ENCODE results near the gene DVL1.
"Not testable (repeated sequence)": the region's sequence is repeated elsewhere in the genome, so short reads cannot be mapped to it uniquely, and the experiment has no call there.

The DVL1 gene

DNA sequence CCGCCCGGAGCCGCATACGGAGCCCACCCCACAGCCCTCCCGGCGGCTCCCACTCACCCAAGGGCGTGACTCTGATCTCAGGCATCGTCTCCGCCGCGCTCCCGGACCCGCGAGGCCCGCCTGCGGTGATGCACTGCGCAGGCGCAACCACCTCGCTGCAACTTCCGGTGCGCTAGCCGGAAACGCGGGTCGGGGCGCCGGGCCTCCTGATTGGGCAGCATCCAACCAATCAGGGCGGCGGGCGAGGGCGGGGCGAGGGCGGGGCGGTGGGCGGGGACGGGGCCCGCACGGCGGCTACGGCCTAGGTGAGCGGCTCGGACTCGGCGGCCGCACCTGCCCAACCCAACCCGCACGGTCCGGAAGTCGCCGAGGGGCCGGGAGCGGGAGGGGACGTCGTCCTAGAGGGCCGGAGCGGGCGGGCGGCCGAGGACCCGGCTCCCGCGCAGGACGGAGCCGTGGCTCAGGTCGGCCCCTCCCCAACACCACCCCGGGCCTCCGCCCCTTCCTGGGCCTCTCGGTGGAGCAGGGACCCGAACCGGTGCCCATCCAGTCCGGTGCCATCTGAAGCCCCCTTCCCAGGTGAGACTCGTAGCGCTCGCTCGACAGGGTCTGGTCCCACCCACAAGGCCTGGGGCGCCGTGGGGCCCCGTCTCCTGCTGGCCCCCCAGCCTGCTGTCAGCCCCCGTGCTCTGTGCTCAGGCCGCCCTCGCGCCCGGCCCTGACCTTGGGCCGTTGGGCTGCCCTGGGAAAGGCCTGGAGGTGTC, 24.5 kb downstream of the DVL1 start, which contains the start of the genes CPTP and INTS11:
Gene CPTP, plus strand, starts transcription at position 279 of the 764 bp plus-strand sequence. CDS start 2,109 bp downstream, outside the sequence.
Gene INTS11, minus strand, starts transcription at position 137 of the 764 bp plus-strand sequence. Its CDS starts 52 bp downstream, at position 85.
- peak; percentile 96 to 97 for DNase-seq

- DNase-seq, result no peak
Observed at GRCh38 chr1:1324084-1324523, 25.1 kb downstream of the DVL1 start.

- DNase-seq, result no peak
Observed at GRCh38 chr1:1322952-1323351, 26.3 kb downstream of the DVL1 start.

- DNase-seq, result no peak
Observed at GRCh38 chr1:1322418-1322817, 26.8 kb downstream of the DVL1 start.

DNA sequence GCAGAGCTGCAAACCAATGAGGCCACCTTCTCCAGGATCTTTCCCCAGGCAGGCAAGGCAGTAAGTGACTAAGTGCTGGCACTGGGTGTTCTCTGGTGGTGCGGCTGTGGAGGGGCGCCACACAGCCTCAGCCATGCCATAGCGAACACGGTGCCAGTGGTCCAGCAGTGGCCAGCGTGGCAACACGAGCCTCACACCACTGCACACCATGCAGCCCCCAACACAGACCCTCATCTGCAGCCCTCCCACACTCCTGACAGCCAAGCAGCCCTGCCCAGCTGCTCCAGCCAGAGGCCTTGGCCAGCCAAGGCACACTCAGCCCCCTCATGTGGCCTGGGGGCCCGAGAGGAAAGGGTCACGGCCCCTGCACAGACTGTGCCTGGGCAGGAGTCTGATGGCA, 27.7 kb downstream of the DVL1 start:
- no peak for DNase-seq

- DNase-seq, result no peak
Observed at GRCh38 chr1:1320666-1321448, 28.4 kb downstream of the DVL1 start.

DNA sequence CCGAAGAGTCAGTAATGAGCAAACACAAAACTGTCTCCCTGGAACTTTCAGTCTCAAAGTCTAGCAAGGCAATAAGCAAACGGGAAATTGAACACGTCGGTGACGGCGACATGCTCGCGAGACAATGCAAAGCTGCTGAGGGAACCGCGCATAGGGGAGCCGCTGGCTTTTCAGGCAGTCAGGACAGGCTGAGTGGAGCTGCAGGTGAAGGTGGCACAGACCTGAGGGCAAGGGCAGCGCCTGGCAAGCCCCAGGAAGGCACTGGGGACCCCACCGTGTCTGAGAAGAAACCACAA, 29.6 kb downstream of the DVL1 start:
- DNase-seq, result no peak

GRCh38 chr1:1318777-1319645, 30.2 kb downstream of the DVL1 start:
- no peak for DNase-seq

DNA sequence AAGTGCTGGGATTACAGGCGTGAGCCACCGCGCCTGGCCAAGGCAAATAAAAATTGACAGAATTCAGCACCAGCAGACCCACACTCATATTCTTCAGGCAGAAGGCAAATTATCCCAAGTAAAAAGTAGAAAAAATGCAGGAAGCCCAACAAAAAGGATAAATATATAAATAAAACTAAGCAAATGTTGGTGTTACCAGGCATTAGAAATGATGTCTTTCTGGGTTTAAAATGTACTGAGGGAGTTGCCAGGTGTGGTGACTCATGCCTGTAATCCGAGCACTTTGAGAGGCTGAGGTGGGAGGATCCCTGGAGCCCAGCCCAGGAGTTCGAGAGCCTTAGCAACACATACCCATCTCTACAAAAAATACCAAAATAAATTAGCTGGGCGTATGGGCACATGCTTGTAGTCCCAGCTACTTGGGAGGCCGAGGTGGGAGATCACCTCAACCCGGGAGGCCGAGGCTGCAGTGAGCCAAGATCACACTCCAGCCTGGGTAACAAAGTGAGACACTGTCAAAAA, 31.0 kb downstream of the DVL1 start:
- no peak for DNase-seq

DNA sequence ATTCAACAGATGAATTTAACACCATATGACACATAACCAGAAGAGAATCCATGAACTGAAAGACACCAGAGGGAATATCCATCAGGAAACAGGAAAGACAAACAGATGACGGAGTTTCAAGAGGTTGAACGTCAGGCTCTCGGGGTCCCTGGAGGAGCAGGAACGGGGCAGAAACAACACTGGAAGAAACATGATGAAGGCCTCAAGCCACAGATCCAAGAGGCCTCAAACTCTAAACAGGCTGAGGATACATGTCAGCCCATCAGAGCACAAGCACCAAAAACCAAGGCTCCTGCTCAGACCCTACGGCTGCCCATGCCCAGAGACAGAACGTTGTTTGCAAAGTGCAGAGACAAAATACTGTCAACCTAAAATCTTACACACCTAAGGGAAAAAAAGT, 31.8 kb downstream of the DVL1 start:
- no peak for DNase-seq

DNA sequence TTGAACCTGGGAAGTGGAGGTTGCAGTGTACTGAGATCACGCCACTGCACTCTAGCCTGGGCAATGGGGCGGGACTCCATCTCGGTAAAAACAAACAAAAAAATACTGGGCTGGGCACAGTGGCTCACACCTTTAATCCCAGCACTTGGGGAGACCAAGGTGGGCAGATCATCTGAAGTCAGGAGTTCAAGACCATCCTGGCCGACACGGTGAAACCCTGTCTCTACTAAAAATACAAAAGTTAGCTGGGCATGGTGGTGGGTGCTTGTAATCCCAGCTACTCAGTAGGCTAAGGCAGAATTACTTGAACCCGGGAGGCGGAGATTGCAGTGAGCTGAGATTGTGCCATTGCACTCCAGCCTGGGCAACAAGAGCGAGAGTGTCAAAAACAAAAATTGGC, 33.0 kb downstream of the DVL1 start:
- not testable (repeated sequence) for DNase-seq

DNA sequence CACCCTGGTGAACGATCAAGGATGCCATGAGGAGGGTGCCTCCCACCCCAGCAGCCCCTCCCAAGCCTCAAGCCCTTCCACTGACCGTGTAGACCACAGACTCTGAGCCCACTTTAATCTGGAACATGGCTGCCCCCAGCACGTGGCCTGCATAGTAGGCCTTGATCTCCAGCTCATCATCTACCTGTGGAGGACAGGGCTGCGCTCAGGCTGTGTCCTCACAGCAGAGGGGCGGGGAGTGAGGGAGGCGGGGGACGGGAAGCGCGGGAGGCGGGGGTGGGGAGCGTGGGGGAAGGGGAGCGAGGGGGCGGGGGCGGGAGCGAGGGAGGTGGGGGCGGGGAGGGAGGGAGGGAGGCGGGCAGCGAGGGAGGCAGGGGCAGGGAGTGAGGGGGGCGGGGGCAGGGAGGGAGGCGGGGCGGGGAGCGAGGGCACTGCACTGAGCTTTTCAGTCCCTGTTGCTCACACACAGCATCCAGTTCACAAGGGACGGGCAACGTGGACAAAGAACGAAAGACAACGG, 33.7 kb downstream of the DVL1 start:
- DNase-seq, result no peak

DNA sequence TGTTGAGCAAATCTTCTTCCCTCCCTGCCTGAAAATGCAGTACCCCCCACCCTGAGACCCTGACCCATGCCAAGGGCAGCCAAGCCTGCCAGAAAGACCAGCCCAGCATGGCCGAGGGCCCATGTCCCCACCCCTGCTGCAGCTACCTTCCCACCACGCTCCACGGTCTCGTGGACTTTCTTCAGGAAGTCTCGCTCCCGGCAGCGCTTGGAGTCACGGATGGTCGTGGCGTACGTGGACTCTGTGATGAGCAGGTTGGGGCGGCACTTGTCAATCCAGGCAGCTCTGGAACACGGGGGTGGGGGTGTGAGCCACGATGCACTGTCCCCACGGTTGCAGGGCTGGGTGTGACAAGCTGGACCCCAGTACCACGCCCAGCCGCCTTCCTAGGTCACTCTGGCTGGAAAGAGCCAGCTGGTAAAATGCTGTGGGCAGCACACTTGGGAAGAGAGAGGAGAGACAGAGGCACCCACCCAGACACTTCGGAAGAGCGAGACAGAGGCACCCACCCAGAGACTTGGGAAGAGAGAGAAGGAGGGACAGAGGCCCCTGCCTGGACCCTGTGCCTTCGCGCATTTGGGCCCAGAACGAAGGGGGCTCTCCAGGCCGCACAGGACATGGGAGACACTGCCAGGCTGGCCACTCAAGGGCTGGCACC, 34.4 kb downstream of the DVL1 start:
- DNase-seq, result no peak

DNA sequence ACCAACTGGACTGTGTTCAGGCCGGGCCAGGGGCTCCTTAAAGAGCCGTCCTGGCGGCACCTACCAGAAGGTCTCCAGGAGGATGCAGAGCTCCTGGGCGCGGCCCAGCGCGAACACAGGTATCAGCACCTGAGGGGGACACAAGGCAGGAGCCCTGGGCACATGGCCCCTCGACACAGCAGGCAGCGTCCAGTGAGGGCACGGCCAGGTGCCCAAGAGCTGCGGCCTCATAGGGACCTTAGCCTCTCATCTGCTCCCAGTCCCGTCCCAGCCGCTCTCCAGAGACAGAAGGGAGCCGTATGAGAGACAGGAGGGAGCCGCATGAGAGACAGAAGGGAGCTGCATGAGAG, 35.0 kb downstream of the DVL1 start:
- no peak for DNase-seq

- DNase-seq, result no peak
Observed at GRCh38 chr1:1313500-1314236, 35.5 kb downstream of the DVL1 start.

- no peak for DNase-seq
Observed at GRCh38 chr1:1312450-1313314, 36.5 kb downstream of the DVL1 start.

DNA sequence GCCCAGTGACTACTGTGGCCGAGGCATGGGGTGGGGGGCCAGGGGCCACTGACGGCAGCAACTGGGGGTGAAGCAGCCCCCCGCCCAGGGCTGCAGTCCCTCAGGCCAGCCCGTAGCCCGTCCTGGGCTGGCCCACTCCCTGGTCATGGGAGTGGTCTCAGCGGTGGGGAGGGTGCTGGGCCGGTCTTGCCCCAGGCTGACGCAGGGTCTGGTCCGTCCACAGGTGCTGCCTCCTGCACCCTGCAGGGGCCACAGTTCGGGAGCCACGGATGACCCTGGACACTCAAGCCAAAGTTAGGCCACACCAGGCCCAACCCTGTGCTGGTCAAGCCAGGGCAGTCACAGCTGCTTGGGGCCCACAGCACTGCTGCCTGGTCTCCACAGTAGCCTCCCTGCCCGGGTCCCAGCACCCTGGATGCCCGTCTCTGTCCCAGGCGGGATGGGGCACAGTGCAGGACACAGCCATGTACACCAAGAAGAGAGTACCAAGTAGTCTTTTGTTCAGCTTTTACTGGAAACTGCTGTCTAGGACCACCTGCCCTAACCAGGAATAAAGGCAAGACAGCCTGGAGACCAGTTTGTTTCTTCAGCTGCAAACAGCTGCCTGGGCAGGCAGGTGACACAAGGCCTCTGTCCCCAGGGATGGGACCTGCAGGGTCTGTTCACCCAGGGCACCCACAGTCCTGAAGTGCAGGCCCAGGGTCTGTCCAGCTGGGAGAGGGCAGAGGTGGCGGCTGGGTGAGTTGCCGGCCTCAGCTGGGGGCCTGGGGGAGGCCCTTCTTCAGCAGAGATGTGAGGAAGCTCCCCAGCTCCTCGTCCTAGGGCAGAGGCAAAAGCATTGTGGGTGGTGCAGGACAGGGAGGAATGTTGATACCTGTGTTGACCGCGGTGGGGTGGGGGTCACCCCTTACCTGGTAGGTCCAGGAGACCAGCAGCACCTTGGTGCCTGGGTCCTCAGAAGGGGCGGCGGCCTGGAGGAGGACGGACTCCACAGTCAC, 37.8 kb downstream of the DVL1 start:
- no peak for DNase-seq

GRCh38 chr1:1310476-1311053, 38.7 kb downstream of the DVL1 start:
- no peak for DNase-seq

- DNase-seq, result no peak
Observed at GRCh38 chr1:1310109-1310385, 39.2 kb downstream of the DVL1 start.

All from stimulated activated CD4-positive, alpha-beta T cell treated with anti-CD3 and anti-CD28 coated beads, Interleukin-4, amount 100 ng/mL, for 4 hours (primary cell).